Uterus (tissue), 2 donors: ENCODE results near the gene ARF6.

Source experiments
- POLR2A ChIP-seq, 2 donors: fragments of 450-650 bp; IDR thresholded peaks; one replicate each; pipeline ENCODE4 v1.6.1; 2016; ENCODE audit warnings: antibody characterized with exemption in 2 of 2, mild to moderate bottlenecking in 1 of 2, moderate library complexity in 1 of 2
- TF ChIP-seq, protein P1 (sequence below), 4 experiments: fragments of 200-600 bp in 2 of 4; fragments of 450-650 bp in 2 of 4; sonication (generic) in 2 of 4; IDR thresholded peaks; one replicate each; pipeline ENCODE4 v1.5.1; 2016 to 2019; ENCODE audit warnings: antibody characterized with exemption in 4 of 4, mild to moderate bottlenecking in 2 of 4, moderate library complexity in 1 of 4

DNA sequence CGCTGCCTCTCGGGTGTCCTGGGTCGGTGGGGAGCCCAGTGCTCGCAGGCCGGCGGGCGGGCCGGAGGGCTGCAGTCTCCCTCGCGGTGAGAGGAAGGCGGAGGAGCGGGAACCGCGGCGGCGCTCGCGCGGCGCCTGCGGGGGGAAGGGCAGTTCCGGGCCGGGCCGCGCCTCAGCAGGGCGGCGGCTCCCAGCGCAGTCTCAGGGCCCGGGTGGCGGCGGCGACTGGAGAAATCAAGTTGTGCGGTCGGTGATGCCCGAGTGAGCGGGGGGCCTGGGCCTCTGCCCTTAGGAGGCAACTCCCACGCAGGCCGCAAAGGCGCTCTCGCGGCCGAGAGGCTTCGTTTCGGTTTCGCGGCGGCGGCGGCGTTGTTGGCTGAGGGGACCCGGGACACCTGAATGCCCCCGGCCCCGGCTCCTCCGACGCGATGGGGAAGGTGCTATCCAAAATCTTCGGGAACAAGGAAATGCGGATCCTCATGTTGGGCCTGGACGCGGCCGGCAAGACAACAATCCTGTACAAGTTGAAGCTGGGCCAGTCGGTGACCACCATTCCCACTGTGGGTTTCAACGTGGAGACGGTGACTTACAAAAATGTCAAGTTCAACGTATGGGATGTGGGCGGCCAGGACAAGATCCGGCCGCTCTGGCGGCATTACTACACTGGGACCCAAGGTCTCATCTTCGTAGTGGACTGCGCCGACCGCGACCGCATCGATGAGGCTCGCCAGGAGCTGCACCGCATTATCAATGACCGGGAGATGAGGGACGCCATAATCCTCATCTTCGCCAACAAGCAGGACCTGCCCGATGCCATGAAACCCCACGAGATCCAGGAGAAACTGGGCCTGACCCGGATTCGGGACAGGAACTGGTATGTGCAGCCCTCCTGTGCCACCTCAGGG lies 679 bp downstream of the ARF6 start:
- TF ChIP-seq, protein P1, sequence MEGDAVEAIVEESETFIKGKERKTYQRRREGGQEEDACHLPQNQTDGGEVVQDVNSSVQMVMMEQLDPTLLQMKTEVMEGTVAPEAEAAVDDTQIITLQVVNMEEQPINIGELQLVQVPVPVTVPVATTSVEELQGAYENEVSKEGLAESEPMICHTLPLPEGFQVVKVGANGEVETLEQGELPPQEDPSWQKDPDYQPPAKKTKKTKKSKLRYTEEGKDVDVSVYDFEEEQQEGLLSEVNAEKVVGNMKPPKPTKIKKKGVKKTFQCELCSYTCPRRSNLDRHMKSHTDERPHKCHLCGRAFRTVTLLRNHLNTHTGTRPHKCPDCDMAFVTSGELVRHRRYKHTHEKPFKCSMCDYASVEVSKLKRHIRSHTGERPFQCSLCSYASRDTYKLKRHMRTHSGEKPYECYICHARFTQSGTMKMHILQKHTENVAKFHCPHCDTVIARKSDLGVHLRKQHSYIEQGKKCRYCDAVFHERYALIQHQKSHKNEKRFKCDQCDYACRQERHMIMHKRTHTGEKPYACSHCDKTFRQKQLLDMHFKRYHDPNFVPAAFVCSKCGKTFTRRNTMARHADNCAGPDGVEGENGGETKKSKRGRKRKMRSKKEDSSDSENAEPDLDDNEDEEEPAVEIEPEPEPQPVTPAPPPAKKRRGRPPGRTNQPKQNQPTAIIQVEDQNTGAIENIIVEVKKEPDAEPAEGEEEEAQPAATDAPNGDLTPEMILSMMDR (IDR thresholded peaks at IDR 0.05) = no peak
- no peak for TF ChIP-seq POLR2A (IDR thresholded peaks at IDR 0.05)
